Smooth muscle cell (in vitro differentiated cells): ENCODE data around the gene TMEM52. TPM values are rescaled to one million over a fixed set of nuclear protein-coding genes. Genes with fewer than 3 reads are reported as not detected.

Source experiments
- DNase-seq: peaks from one replicate; lab custom pipeline; 2025; ENCODE audit not compliant: unreplicated experiment; lab: John Stamatoyannopoulos, UW
- H2AFZ ChIP-seq: fragments of 200-600 bp; sonication (generic); 2 replicates; pipeline ENCODE4 v1.6.0; 2016; ENCODE audit warnings: antibody characterized with exemption, low read depth, mild to moderate bottlenecking
- H3F3A ChIP-seq: fragments of 200-600 bp; sonication (generic); 2 replicates; pipeline ENCODE4 v1.6.0; 2017; ENCODE audit warnings: antibody characterized with exemption, low read depth
- H3K27ac ChIP-seq: fragments of 200-600 bp; sonication (generic); 2 replicates; pipeline ENCODE4 v1.5.1; 2016; ENCODE audit warnings: low read depth, mild to moderate bottlenecking
- H3K27me3 ChIP-seq: fragments of 200-600 bp; sonication (generic); 2 replicates; pipeline ENCODE4 v1.6.1; 2016; ENCODE audit warnings: low read depth, mild to moderate bottlenecking
- H3K36me3 ChIP-seq: fragments of 200-600 bp; sonication (generic); 2 replicates; pipeline ENCODE4 v1.5.1; 2016; ENCODE audit warnings: low read depth
- H3K4me1 ChIP-seq: fragments of 200-600 bp; sonication (generic); 2 replicates; pipeline ENCODE4 v1.5.1; 2016; ENCODE audit warnings: low read depth
- H3K4me2 ChIP-seq: fragments of 200-600 bp; sonication (generic); 2 replicates; pipeline ENCODE4 v1.6.0; 2016; ENCODE audit warnings: mild to moderate bottlenecking
- H3K4me3 ChIP-seq: fragments of 200-600 bp; sonication (generic); 2 replicates; pipeline ENCODE4 v1.5.1; 2016; ENCODE audit warnings: mild to moderate bottlenecking
- H3K79me2 ChIP-seq: fragments of 200-600 bp; sonication (generic); 2 replicates; pipeline ENCODE4 v1.6.0; 2016; ENCODE audit warnings: low read depth, mild to moderate bottlenecking
- H3K9ac ChIP-seq: fragments of 200-600 bp; sonication (generic); 2 replicates; pipeline ENCODE4 v1.6.0; 2016; ENCODE audit warnings: low read depth
- H3K9me3 ChIP-seq: fragments of 200-600 bp; sonication (generic); replicated peaks from 2 replicates; pipeline ENCODE4 v1.5.1; 2016; ENCODE audit warnings: low read depth
- H4K20me1 ChIP-seq: fragments of 200-600 bp; sonication (generic); 2 replicates; pipeline ENCODE4 v1.6.0; 2016; ENCODE audit warnings: low read depth
- CTCF ChIP-seq: fragments of 200-600 bp; sonication (generic); IDR thresholded peaks from 2 replicates; pipeline ENCODE4 v1.5.1; 2017; ENCODE audit warnings: borderline replicate concordance, mild to moderate bottlenecking, antibody characterized with exemption; ENCODE audit not compliant: insufficient read depth, poor library complexity, severe bottlenecking
- WGBS: methylation state at CpG from one replicate; pipeline ENCODE4 v1.1.7; 2016; ENCODE audit warnings: low lambda C conversion rate; 5-methylcytosine and 5-hydroxymethylcytosine counted together
- polyA plus RNA-seq: library from polyadenylated mRNA; unstranded; fragments of >200 nt; fragmentation: Nextera tagmentation; extraction: Ambion mirVana; gene quantifications from 2 replicates; pipeline ENCODE4 v1.2.1, GENCODE V29; 2016
- total RNA-seq: library from RNA; depleted of rRNA; stranded (reverse); fragments of >200 nt; gene quantifications from 2 replicates; pipeline ENCODE4 v1.2.3, GENCODE V29; 2014

The TMEM52 gene
- total and polyA plus RNA-seq, 2 experiments from 2014 or later, result 0.18 to 1.7 TPM

- 89% methylated on average over 26 of the region's 29 CpGs for WGBS
- Histone ChIP-seq H3K9ac (no peak overlapping the region), H3F3A (no peaks in the 10 kb centered on the region), H3K4me2 (no peak overlapping the region), H3K79me2 (no peaks in the 10 kb centered on the region), H2AFZ (no peak overlapping the region), H3K4me3 (no peak overlapping the region), H4K20me1 (no peaks in the 10 kb centered on the region), H3K4me1 (peaks cover 7% of the 10 kb centered on the region), H3K27ac (no peak overlapping the region), H3K27me3 (no peaks in the 10 kb centered on the region), H3K36me3 (no peaks in the 10 kb centered on the region), H3K9me3 (no peaks in the 10 kb centered on the region)
- no peak for DNase-seq
- no peak for TF ChIP-seq CTCF
These were observed 4.1 kb upstream of the TMEM52 start for GRCh38 chr1:1922956-1923833.

GRCh38 chr1:1922702-1922955 is 3.5 kb upstream of the TMEM52 start:
- H3F3A ChIP-seq, result no peaks in the 10 kb centered on the region

GRCh38 chr1:1921901-1922701 is 3.0 kb upstream of the TMEM52 start:
- Histone ChIP-seq H4K20me1 (no peaks in the 10 kb centered on the region), H3K27me3 (no peaks in the 10 kb centered on the region), H3K4me3 (no peak overlapping the region), H3K4me1 (peaks cover 7% of the 10 kb centered on the region), H2AFZ (no peak overlapping the region), H3K4me2 (no peak overlapping the region), H3K27ac (no peak overlapping the region), H3K79me2 (no peaks in the 10 kb centered on the region), H3K9ac (no peak overlapping the region), H3F3A (no peaks in the 10 kb centered on the region), H3K9me3 (no peaks in the 10 kb centered on the region), H3K36me3 (no peaks in the 10 kb centered on the region)
- no peak for TF ChIP-seq CTCF
- 97% methylated on average over 16 of the region's 16 CpGs for WGBS
- DNase-seq, result no peak

More at GRCh38 chr1:1922702-1922955, 3.5 kb upstream of the TMEM52 start:
- Histone ChIP-seq H3K79me2 (no peaks in the 10 kb centered on the region), H3K4me1 (peaks cover 7% of the 10 kb centered on the region), H4K20me1 (no peaks in the 10 kb centered on the region), H3K4me2 (no peak overlapping the region), H2AFZ (no peak overlapping the region), H3K27me3 (no peaks in the 10 kb centered on the region), H3K27ac (no peak overlapping the region), H3K36me3 (no peaks in the 10 kb centered on the region), H3K9ac (no peak overlapping the region), H3K4me3 (no peak overlapping the region), H3K9me3 (no peaks in the 10 kb centered on the region)
- WGBS, result 94% methylated on average over 6 of the region's 6 CpGs
- TF ChIP-seq CTCF, result no peak
- no peak for DNase-seq
